Neural crest cell (in vitro differentiated cells): ENCODE results near the gene CXCL8. TPM values are rescaled to one million over a fixed set of nuclear protein-coding genes. Genes with fewer than 3 reads are reported as not detected.

Source experiments
- DNase-seq: peaks from one replicate; pipeline ENCODE4 v3.0.0; 2021; ENCODE audit warnings: low read depth, mixed read lengths, low spot score
- H3K27ac Mint-ChIP-seq: one replicate; pipeline ENCODE4 v1.8.0; 2021; ENCODE audit warnings: mild to moderate bottlenecking, mixed read lengths; ENCODE audit not compliant: unreplicated experiment
- H3K27me3 Mint-ChIP-seq: 2 replicates; pipeline ENCODE4 v1.8.0; 2021; ENCODE audit warnings: low read depth, mild to moderate bottlenecking, mixed read lengths
- H3K36me3 Mint-ChIP-seq: 2 replicates; pipeline ENCODE4 v1.8.0; 2021; ENCODE audit warnings: low read depth, mild to moderate bottlenecking, mixed read lengths
- H3K4me1 Mint-ChIP-seq: 2 replicates; pipeline ENCODE4 v1.8.0; 2021; ENCODE audit warnings: mixed read lengths
- H3K4me3 Mint-ChIP-seq: one replicate; pipeline ENCODE4 v1.8.0; 2021; ENCODE audit warnings: mild to moderate bottlenecking, mixed read lengths
- H3K9me3 Mint-ChIP-seq: 2 replicates; pipeline ENCODE4 v1.8.0; 2021; ENCODE audit warnings: mixed read lengths
- CTCF ChIP-seq: fragments of 200-600 bp; sonication (generic); conservative IDR thresholded peaks from 2 replicates; pipeline ENCODE4 v1.5.0; 2021; ENCODE audit warnings: antibody characterized with exemption, mild to moderate bottlenecking
- total RNA-seq: library from RNA; stranded (reverse); gene quantifications from 2 replicates; pipeline ENCODE4 v1.2.1, GENCODE V29; 2021

The CXCL8 gene
- total RNA-seq, 1 donor from 2014 or later: not detected

GRCh38 chr4:73734530-73735001 is 5.8 kb upstream of the CXCL8 start:
- Mint-ChIP-seq H3K4me3 (no peak overlapping the region), H3K27ac (no peak overlapping the region)

GRCh38 chr4:73735231-73735630 is 5.1 kb upstream of the CXCL8 start:
- no peak overlapping the region for H3K27ac Mint-ChIP-seq
- no peaks in the 10 kb centered on the region for H3K9me3 Mint-ChIP-seq
- H3K27me3 Mint-ChIP-seq: no peaks in the 10 kb centered on the region
- DNase-seq: no peak
- no peaks in the 10 kb centered on the region for H3K36me3 Mint-ChIP-seq
- no peaks in the 10 kb centered on the region for H3K4me1 Mint-ChIP-seq
- TF ChIP-seq CTCF: no peak
- no peak overlapping the region for H3K4me3 Mint-ChIP-seq

More at GRCh38 chr4:73734530-73735001, 5.8 kb upstream of the CXCL8 start:
- Mint-ChIP-seq H3K27me3 (no peaks in the 10 kb centered on the region), H3K9me3 (no peaks in the 10 kb centered on the region), H3K36me3 (no peaks in the 10 kb centered on the region), H3K4me1 (no peaks in the 10 kb centered on the region)
- DNase-seq: no peak
- no peak for TF ChIP-seq CTCF

GRCh38 chr4:73741031-73741749 is 821 bp downstream of the CXCL8 start:
- Mint-ChIP-seq H3K27ac (no peak overlapping the region), H3K4me1 (no peaks in the 10 kb centered on the region), H3K36me3 (no peaks in the 10 kb centered on the region), H3K27me3 (no peaks in the 10 kb centered on the region), H3K9me3 (peaks cover 3% of the 10 kb centered on the region), H3K4me3 (no peak overlapping the region)
- no peak for DNase-seq
- TF ChIP-seq CTCF: no peak

- H3K4me3 Mint-ChIP-seq: no peak overlapping the region
- DNase-seq: no peak
- TF ChIP-seq CTCF: no peak
- no peaks in the 10 kb centered on the region for H3K4me1 Mint-ChIP-seq
- H3K9me3 Mint-ChIP-seq: peaks cover 3% of the 10 kb centered on the region
- H3K27ac Mint-ChIP-seq: no peak overlapping the region
- no peaks in the 10 kb centered on the region for H3K27me3 Mint-ChIP-seq
- H3K36me3 Mint-ChIP-seq: no peaks in the 10 kb centered on the region
These were observed 1.6 kb downstream of the CXCL8 start for GRCh38 chr4:73741750-73742489.

GRCh38 chr4:73742490-73743160 is 2.3 kb downstream of the CXCL8 start:
- H3K36me3 Mint-ChIP-seq: no peaks in the 10 kb centered on the region
- peaks cover 3% of the 10 kb centered on the region for H3K9me3 Mint-ChIP-seq
- H3K4me3 Mint-ChIP-seq: no peak overlapping the region
- no peak for TF ChIP-seq CTCF
- no peak overlapping the region for H3K27ac Mint-ChIP-seq
- DNase-seq: no peak
- H3K27me3 Mint-ChIP-seq: no peaks in the 10 kb centered on the region
- H3K4me1 Mint-ChIP-seq: no peaks in the 10 kb centered on the region
